GM18505 (cell line): ENCODE measurements around the gene HPGDS.
"Not testable (repeated sequence)": the region's sequence is repeated elsewhere in the genome, so short reads cannot be mapped to it uniquely, and the experiment has no call there.

Source experiments
- ATAC-seq: cut with Tn5 transposase; IDR thresholded peaks from one replicate; pipeline ENCODE4 v1.9.1; 2021; ENCODE audit not compliant: unreplicated experiment
- POLR2A ChIP-seq: IDR thresholded peaks from 4 replicates; pipeline ENCODE4 v1.6.1; 2011; ENCODE audit warnings: borderline replicate concordance; ENCODE audit not compliant: insufficient read depth, insufficient read length; ENCODE audit errors: extremely low read depth

HPGDS gene

DNA sequence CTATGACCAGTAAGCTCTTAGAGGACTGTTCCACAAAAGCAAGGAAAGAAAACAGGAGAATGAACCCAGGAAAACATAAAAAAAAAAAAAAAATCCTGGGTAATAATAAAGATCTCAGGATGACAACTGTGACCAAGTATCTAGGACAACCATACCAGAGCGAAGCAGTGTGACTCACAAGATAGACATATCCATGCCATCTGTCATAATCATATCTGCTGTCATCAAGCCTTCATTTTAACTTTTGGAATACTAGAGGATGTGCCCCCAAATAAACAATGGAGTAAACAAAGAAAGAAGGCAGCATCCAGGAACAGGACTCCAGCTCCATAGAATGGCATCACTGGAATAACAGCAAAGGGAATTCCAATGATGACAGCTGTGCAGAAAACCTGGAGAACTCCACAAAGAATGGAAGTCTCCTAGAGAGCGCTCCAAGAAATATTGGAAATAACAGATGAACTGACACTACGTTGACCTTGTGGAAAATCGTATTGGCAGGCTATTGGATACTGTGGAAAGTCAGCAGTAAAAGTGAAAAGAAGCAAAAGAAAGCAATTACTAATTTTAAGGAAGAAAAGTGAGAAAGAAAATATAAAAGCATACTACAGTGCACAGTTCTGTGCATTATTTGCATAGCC, 35.3 kb downstream of the HPGDS start:
- no peak for TF ChIP-seq POLR2A
- ATAC-seq: no peak

DNA sequence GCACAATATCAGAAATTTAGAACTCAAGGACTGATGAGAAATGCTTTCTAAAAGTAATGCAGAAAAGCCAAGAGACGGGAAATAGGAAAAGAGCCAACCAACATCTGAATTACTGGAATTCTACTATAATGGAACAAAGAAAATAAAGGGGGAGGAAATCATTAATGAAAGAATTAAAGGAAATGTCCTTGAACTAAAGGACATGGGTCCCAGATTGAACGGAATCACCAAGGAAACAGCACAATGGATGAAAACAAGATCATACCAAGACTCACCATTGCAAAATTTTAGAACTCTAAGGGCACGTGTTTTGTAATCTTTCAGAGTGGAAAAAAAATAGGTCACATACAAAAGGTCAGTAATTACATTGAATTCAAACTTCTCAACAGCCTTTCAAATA, 35.9 kb downstream of the HPGDS start:
- no peak for TF ChIP-seq POLR2A
- no peak for ATAC-seq

DNA sequence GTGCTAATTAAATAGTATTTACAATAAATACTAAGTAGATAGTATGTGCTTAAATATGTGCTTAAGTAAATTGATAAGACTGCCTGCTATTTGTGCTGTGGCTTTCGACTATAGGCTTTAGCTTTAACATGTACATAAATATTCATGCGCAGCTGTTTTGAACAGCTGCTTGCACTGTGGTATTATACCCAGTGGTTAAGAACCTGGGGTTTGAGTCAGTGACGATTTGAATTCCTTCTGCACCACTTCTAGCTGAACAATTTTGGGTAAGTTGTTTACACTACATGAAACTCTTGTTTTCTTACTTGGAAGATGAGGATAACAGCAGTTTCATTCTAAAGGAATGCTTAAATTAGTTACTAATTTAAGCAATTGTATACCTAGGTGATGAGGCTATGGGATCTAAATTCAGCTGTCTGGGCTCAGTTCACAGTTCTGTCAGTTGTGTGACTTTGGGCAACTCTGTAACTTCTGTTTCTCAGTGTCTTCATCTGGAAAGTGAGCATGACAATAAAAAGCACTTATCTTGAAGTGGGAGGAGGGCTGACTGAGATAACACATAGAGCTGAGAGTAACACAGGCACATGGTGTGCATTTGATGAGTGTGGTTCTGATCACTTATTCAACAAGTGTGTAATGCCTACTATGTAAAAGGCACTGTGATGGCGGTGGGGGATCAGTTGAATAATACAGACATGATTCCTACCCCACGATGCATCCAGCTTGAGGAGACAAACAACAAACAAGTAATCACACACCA, 37.0 kb downstream of the HPGDS start:
- ATAC-seq: no peak
- TF ChIP-seq POLR2A: no peak

DNA sequence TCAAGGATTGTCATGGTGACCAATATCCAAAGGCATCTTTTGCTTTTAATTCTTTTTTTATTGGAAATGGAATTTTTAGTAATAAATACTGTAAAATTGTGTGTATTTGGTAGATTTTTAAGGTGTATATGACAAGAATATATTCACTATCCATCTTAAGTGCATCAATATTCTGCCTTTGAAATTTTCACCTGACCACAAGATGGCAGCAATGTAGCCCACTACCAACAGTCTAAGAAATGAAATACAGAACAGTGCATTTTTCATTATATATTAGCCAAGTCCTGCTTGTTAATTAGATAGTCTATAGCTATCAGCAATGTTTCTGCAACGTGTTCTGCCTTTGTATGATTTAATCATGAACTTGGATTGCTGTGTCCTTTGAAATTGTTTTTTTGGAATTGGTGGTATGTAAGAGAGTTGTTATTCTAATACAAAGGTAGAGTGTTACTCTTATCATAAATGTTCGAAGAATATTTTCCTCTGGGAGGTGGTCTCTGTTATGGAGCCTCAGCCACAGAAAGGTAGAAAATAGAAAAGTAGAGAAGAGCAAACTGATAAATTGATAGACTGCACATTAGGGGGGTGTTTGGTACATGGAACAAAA, 38.2 kb downstream of the HPGDS start:
- peak; percentile 68 for ATAC-seq
- TF ChIP-seq POLR2A: no peak

DNA sequence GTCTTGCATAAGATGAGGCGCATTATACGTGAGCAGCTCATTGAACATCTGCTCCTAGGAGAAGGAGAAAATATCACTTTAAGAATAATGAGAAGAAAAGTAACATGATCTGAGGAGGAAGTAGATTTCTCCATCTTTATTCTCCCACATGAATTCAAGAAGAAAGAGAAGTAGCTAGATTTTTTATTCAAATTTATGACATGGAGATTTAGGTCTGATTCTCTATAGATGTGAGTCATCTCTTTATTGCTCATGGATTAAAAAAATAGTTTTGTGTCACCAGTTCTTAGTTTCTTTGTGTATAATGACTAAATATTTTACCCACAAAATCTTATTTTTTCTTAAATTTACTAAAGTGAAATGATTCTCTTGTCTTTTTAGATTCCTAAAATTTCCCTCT, 40.4 kb downstream of the HPGDS start:
- TF ChIP-seq POLR2A: no peak
- ATAC-seq: no peak

DNA sequence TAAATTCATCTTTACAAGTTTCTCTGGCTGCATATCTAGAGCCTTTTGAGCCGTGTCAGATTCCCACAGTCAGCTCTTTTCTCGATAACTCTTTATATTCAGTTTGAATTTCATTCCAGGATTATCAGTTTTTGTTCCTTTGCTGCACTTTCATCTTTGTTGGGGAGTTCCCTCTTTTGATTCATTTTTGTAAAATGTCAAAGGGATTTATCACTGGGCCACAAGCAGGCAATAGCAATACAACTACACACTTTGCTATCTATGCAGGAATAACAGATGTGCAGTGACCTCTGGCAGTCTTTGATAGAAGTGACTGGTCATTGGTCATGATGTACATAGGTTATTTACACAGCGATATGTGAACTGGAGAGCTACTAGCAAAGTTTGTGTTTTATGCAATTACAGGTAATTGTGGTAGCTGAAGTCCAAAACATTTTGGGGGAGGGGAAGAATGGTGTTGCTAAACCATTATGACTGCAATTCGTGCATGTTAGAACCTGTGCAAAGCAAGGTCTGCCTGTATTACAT, 43.8 kb downstream of the HPGDS start:
- TF ChIP-seq POLR2A: no peak
- ATAC-seq: no peak

DNA sequence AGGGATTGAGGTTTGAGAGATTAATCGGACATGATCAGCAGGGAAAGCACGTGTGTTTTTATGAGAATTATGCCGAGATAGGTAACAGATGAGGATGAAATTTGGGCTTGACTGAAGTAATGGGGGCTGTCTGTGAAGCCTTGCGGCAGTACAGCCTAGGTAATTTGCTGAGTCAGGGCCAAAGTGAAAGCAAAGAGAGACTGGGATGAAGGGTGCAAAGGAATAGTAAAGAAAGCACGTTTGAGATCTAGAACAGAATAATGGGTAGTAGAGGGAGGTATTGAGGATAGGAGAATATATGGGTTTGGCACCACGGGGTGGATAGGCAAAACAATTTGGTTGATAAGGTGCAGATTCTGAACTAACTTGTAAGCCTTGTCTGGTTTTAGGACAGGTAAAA, 47.2 kb downstream of the HPGDS start:
- ATAC-seq: not testable (repeated sequence)

DNA sequence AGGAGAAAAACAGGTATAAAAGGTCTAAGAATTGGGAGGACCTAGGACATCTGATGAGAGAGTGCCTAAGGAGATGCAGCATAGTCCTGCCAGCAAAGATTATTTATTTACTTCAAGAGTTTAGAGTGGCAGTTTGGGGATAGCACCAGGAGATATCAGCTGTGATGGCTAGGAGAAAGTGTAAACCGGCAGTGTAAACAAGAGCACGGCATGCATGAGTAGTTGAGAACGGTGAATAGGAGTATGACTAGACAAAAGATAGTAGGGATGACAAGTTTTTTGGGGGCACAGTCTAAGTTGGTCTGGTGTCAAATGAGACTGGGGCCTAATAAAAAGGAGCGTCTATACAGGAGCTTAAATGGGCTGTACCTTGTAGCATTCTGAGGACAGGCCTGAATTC, 48.7 kb downstream of the HPGDS start:
- not testable (repeated sequence) for ATAC-seq

DNA sequence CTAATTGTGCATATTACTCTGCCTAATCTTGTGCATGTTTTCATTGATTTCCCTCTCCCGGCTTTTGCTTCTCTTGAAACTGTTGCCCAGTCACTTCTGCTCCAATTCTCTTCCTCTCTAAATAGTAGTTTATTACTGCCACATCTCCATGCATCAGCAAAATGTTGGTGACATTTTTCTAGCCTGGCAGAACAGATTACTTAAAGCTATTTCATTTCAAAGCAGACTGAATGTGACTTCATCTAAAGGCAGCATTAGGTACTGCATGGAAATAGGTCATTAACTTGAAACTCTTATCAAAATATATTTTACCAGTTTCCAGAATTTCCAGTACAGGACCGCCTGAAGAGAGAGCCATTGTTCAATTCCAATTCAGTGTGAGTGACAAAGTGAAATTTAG, 52.4 kb downstream of the HPGDS start:
- no peak for TF ChIP-seq POLR2A
- ATAC-seq: no peak

DNA sequence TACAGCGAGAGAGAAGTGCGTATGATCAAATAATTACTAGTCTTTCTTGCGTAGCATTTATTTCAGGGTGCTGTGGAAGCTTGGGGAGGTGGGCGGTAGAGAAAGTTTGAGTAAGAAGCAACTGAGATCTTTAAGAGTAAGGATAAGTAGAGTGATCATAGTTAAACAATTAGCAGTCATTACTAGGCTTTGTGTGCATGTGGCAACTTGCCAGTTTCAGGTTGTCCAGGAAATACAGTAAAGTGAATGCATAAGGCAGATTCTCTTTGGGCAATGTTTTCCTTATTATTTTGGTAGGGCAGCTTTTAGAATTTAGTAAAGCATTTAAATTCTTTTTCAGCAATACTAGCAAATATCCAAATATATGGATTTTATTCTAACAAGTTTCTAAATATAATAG, 57.0 kb downstream of the HPGDS start:
- TF ChIP-seq POLR2A: no peak
- ATAC-seq: no peak

DNA sequence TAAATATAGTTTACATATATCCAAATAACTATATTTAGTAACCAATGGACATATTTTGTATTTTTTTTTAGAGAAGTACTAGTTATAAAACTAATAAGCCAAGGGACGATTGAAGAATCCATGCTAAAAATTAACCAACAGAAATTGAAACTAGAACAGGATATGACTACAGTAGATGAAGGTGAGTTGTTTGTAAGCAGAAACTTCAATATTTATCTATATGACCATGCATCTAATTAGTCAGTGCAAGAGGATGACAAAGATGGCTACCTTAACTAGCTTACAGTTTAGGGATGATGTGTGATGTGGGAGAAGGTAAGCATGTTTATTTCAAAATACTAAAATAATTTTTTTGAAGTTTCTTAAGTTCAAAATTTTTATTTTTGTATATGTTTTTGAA, 57.7 kb downstream of the HPGDS start:
- no peak for TF ChIP-seq POLR2A
- ATAC-seq: no peak

DNA sequence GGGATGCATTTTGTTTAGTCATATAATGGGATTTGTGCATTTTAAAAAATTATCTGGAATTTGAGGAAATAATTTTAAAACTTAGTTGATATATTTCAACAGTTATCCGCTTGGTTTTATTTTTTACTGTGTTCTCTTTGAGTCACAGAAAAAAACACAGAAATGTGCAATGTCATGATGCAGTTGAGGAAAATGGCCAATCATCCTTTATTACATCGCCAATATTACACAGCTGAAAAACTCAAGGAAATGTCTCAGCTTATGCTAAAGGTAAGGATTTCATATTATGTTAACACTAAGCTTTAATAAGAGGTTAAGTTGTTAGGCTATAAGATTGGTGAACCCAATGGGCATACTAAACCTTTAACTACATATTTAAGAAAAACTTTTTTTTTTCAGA, 63.9 kb downstream of the HPGDS start:
- ATAC-seq: no peak
- no peak for TF ChIP-seq POLR2A

DNA sequence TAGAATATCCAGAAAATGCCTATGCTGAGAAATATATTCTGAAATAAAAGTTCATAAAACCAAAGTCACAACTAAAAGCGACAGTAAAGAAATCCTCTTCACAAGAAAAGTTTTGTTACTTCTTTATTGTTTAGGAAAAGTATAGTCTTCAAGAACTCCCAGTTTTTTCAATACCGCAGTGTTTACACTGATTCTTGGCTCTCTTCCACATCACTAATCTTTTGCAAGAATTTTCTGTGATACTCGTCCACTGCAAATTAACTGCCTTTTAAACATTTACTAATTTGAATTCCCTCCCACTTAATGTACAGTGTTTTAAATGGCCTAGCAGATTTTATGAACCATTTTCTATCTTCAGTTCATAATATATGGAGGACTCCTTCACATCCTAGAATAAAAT, 65.1 kb downstream of the HPGDS start:
- TF ChIP-seq POLR2A: no peak
- no peak for ATAC-seq

DNA sequence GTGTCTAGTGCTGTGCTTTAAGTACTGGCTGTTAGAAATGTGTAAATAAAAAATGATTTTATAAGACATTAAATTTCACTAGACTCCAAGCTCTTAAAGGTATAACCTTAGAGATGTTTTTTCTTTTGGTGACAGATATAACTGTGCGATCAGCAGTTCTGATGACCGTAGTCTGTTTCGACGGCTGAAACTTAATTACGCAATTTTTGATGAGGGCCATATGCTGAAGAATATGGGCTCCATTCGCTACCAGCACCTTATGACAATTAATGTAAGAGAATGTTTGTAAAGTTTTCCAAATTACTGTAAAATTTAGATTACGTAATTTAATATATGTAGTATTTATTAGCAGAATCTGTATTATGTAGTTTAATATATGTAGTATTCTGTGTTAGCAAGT, 66.4 kb downstream of the HPGDS start:
- no peak for TF ChIP-seq POLR2A
- ATAC-seq: no peak
